D341Med (cell line): ENCODE data around the gene SCAANT1.
A peak's percentile ranks its signal among the peaks of the same experiment; 100 is the strongest.

ENCODE experiments used
- DNase-seq: peaks from one replicate; pipeline ENCODE4 v3.0.0; 2012; ENCODE audit warnings: low spot score

Gene SCAANT1

GRCh38 chr3:63863150-63864007, 48.8 kb downstream of the SCAANT1 start, which contains the start of the genes ATXN7 and THOC7:
TSS of gene ATXN7 (plus strand) at chr3:63863867. CDS start at chr3:63912599, 48,732 bp downstream.
TSS of gene THOC7 (minus strand) at chr3:63863805. CDS start at chr3:63863790, 15 bp downstream.
- DNase-seq, result peak; percentile 88

- no peak for DNase-seq
Observed at GRCh38 chr3:63862804-63863149, 49.4 kb downstream of the SCAANT1 start.
